Measurements from ENCODE around the gene CELF2.
A peak's percentile ranks its signal among the peaks of the same experiment; 100 is the strongest.
"Not testable (repeated sequence)": the region's sequence is repeated elsewhere in the genome, so short reads cannot be mapped to it uniquely, and the experiment has no call there.

Gene CELF2

GRCh38 chr10:11096422-11096821 lies 78.8 kb downstream of the CELF2 start:
- DNase-seq (ENCODE audit: low spot score): no peak

GRCh38 chr10:11097686-11098085 lies 80.0 kb downstream of the CELF2 start:
- no peak for DNase-seq (ENCODE audit: low spot score)

GRCh38 chr10:11098666-11099065 lies 81.0 kb downstream of the CELF2 start:
- DNase-seq (ENCODE audit: low spot score): no peak

- DNase-seq (ENCODE audit: low spot score): no peak
Measured at GRCh38 chr10:11104772-11105675, 87.4 kb downstream of the CELF2 start.

GRCh38 chr10:11105676-11106004 lies 88.0 kb downstream of the CELF2 start:
- DNase-seq (ENCODE audit: low spot score): no peak

- DNase-seq (ENCODE audit: low spot score): no peak
Measured at GRCh38 chr10:11106621-11107374, 89.1 kb downstream of the CELF2 start.

GRCh38 chr10:11107948-11108347 lies 90.3 kb downstream of the CELF2 start:
- no peak for DNase-seq (ENCODE audit: low spot score)

- no peak for DNase-seq (ENCODE audit: low spot score)
Measured at GRCh38 chr10:11108356-11108755, 90.7 kb downstream of the CELF2 start.

- DNase-seq (ENCODE audit: low spot score): no peak
Measured at GRCh38 chr10:11109590-11109989, 91.9 kb downstream of the CELF2 start.

- DNase-seq (ENCODE audit: low spot score): no peak
Measured at GRCh38 chr10:11110539-11110938, 92.9 kb downstream of the CELF2 start.

GRCh38 chr10:11111490-11111889 lies 93.8 kb downstream of the CELF2 start:
- no peak for DNase-seq (ENCODE audit: low spot score)

GRCh38 chr10:11112718-11113117 lies 95.0 kb downstream of the CELF2 start:
- no peak for DNase-seq (ENCODE audit: low spot score)

- peak; percentile 30 for DNase-seq (ENCODE audit: low spot score)
Measured at GRCh38 chr10:11113156-11113555, 95.5 kb downstream of the CELF2 start.

- DNase-seq (ENCODE audit: low spot score): no peak
Measured at GRCh38 chr10:11114269-11114668, 96.6 kb downstream of the CELF2 start.

GRCh38 chr10:11115337-11115736 lies 97.7 kb downstream of the CELF2 start:
- no peak for DNase-seq (ENCODE audit: low spot score)

- no peak for DNase-seq (ENCODE audit: low spot score)
Measured at GRCh38 chr10:11116361-11116760, 98.7 kb downstream of the CELF2 start.

- no peak for DNase-seq (ENCODE audit: low spot score)
Measured at GRCh38 chr10:11116817-11117216, 99.1 kb downstream of the CELF2 start.

GRCh38 chr10:11118686-11119085 lies 101.0 kb downstream of the CELF2 start:
- DNase-seq (ENCODE audit: low spot score): no peak

- no peak for DNase-seq (ENCODE audit: low spot score)
Measured at GRCh38 chr10:11119843-11120242, 102.2 kb downstream of the CELF2 start.

- no peak for DNase-seq (ENCODE audit: low spot score)
Measured at GRCh38 chr10:11120711-11121110, 103.0 kb downstream of the CELF2 start.

- DNase-seq (ENCODE audit: low spot score): not testable (repeated sequence)
Measured at GRCh38 chr10:11123892-11124291, 106.2 kb downstream of the CELF2 start.

GRCh38 chr10:11125004-11125403 lies 107.3 kb downstream of the CELF2 start:
- DNase-seq (ENCODE audit: low spot score): no peak

GRCh38 chr10:11127017-11127416 lies 109.3 kb downstream of the CELF2 start:
- DNase-seq (ENCODE audit: low spot score): not testable (repeated sequence)

Measured in germinal center (tissue), 1 donor.